Activated naive CD4-positive, alpha-beta T cell treated with Interleukin-2 at 50 U/mL for 16 hours (primary cell): ENCODE measurements around the gene MGAT5B.

Experiments
- DNase-seq: peaks from one replicate; pipeline ENCODE4 v3.0.0-alpha.2; 2020

The MGAT5B gene

DNA sequence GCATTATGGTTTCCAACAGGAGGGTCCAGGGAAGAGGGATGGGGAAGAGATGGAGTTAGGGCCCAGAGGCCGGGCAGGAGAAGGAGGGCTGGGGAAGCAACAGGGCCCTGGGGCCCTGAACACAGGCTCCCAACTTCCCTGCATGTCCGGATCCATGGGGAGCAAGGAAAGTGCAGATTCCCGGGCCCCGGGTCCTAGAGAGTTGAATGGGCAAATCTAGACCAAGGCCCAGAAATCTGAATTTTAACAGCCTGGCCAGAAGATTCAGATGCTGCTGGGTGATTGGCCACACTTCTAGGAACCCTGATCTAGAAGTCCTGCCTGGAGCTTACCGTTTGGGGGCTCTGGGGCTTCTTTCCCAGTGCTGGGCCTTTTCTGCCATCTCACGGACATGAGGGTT is 13.2 kb downstream of the MGAT5B start:
- no peak for DNase-seq

DNA sequence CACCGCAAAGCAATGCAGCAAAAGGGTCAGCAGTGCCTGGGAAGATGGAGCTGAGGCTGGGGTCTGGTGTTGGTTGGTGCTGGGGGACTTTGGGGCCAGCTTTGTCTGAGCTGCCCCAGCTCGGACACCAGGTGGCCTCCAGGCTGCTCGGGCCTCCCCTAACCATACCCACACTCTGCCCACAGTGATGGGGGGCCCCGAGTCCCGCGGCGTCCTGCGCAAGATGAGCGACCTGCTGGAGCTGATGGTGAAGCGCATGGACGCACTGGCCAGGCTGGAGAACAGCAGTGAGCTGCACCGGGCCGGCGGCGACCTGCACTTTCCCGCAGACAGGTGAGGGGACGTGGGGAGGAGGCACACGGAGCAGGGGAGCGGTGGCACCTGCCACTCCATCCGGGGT is 13.8 kb downstream of the MGAT5B start:
- no peak for DNase-seq

DNA sequence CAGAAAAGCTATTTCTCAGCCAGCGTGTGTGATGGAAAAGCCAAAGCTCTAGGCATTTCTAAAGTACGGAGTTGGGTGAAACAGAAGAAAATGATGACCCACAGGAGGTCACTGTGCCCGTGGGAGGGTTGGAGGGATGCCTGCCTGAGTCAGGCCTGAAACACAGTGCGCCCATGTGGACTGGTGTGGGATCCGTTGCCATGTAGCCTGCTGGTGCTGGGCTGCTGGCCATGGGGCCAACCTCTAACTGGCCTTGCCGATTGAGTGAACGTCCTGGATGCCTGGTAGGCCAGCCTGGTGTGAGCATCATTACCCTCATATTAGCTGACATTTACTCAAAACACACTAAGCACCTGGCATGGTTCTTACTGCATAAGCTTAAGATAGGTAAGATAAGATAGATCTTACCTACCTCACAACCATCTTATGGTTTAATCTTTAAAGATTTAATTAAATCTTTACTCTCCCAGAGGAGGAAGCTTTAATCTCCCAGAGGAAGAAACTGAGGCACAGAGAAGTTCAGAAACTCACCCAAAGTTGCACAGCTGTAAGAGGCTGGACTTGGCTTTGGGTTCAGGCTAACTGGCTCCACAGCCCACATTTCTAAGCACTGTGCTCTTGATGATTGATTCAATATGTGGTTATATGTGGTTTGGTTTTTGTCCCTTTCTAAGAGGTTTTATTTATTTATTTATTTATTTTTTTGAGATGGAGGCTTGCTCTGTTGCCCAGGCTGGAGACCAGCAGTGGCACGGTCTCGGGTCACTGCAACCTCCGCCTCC is 15.7 kb downstream of the MGAT5B start:
- no peak for DNase-seq

DNA sequence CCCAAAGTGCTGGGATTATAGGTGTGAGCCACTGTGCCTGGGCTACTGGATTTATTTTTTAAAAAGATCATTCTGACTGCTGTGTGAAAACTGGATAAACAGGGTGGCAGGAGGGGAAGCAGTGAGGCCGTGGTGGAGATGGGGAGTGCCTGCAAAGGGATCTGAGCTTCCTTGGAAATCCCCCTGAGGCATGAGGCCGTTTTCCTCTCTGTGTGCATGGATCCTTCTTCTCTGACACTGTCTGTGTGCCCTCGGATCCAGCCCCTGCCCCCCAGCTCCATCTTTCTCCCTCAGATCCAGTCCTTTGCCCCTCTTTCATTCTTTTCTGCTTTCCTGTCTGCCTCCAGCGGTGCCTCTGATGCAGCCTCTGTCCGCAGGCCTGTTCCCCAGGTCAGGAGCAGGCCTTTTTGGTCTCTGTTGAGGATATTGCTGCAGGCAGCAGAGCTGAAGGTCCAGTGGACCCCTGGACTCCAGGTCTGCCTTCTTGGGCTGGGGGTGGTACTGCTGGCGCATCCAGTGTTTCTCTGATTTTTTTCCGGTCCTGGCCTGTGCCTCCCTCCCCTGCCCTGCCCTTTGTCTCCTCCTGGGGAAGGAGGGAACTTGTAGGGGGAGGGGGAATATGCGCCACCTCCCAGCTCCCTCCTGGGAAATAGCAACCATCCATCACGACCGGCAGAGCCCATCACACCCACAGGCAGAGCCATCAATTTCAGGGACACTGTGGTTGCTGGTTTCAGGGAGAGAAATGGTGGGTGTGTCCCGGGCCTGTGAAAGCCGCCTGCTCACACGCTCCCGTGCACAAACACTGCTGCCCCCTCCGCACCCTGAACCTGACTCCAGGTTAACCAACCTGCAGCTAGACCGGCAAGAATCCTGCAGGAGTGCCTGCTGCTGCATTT is 17.0 kb downstream of the MGAT5B start:
- DNase-seq: no peak

DNA sequence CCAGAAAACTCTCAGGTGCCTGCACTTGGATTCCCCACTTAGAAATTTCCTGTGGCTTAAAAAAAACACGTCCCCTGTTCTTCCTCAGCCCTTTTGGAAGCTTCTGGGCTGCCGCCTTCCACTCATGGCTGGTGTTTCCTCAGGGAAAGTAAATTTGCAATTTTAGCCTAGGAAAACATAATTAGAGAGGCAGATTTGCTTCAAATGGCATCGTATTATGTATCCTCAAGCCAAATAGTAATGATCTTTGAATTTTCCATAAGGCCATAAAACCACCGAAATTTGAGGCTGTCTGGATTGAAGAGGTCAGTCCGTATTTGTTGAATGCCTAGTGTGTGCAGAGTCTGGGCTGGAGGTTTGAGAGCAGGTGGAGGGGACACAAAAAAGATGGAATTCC is 17.7 kb downstream of the MGAT5B start:
- DNase-seq: no peak

DNA sequence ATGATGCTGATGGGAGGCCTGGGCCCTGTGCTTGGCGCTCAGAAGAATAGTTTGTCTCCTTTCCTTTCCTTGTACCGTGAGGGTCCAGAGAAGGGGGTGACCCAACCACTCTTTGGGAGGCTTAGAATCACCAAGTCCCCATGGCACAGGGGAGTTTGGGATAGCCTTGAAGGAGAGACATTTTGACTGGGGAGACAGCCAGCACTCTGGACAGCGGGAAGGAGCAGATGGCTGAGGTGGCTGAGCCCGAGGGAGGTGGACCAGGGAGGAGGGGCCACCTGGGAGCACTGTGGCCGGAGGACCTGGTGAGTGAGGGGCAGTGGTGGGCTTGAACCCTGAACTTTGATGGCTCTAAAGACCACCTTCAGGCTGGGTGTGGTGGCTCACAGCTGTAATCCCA is 18.2 kb downstream of the MGAT5B start:
- no peak for DNase-seq

DNA sequence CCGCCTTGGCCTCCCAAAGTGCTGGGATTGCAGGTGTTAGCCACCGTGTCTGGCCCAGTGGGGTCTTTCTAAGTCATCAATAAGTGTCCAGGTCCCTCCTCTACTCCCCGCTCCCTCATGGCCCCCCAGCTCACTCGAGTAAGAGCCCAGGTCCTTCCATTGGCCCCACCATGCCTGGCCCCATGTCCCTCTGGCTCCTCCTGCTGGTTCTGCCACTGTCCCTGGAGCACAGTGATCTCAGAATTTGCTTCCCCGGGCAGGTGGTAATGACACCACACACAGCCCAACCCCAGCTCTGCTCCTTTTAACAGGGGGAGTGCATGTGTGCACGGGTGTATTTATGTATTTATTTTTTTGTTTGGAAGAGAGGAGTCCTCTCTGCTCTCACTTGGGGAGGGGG is 19.6 kb downstream of the MGAT5B start:
- no peak for DNase-seq

DNA sequence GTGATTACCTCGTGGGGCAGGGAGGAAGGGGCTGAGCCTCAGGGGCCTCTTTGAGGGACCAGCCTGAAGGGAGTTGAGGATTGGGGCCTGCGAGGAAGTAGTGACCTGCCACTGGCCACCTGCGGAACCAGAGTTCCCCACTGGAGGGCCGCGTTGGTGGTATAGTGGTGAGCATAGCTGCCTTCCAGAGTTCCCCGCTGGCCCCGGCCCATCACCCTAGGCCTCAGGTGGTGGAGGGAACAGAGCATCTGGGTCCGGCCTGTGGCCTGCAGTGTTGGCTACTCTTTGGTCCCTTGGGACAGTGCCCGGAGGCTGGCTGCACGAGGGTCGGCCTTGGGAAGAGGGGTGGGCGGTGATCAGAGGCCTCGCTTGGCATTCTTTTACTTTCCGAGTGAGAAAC is 20.5 kb downstream of the MGAT5B start:
- DNase-seq: no peak

DNA sequence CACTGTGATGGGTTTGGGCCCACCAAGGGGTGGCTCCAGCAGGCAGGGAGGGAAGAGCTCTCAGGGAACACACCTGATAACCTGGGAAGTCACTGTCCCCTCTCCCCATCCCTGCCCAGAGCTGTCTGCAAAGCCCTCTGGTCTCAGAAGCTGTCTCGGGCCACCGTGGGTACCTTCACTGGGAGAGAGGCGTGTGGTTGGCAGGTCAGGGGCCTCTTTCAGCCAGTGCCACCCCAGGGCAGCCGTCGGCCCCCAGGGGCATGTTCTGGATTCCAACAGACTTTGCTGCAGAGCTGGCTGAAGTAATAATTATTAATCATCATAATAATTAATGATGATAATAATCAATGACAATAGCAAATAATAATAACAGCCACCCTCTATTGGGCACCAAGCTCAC is 21.1 kb downstream of the MGAT5B start:
- no peak for DNase-seq

DNA sequence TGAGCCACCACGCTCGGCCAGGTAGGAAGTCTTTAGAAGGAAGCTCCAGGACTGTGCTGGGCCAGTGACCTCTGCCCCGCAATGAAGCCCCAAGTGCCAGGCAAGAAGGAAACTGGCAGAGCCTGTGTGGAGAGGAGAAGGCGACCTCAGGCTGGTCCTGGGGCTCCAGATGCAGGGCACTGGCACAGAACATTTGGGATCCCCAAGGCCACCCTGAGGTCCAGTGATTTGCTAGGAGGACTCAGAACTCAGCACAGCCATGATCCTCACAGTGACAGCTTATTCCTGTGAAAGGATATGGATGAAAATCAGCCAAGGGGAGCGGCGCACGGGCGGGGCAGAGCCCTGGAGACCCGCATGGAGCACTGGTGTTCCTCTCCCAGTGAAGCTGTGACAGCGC is 24.1 kb downstream of the MGAT5B start:
- DNase-seq: no peak

DNA sequence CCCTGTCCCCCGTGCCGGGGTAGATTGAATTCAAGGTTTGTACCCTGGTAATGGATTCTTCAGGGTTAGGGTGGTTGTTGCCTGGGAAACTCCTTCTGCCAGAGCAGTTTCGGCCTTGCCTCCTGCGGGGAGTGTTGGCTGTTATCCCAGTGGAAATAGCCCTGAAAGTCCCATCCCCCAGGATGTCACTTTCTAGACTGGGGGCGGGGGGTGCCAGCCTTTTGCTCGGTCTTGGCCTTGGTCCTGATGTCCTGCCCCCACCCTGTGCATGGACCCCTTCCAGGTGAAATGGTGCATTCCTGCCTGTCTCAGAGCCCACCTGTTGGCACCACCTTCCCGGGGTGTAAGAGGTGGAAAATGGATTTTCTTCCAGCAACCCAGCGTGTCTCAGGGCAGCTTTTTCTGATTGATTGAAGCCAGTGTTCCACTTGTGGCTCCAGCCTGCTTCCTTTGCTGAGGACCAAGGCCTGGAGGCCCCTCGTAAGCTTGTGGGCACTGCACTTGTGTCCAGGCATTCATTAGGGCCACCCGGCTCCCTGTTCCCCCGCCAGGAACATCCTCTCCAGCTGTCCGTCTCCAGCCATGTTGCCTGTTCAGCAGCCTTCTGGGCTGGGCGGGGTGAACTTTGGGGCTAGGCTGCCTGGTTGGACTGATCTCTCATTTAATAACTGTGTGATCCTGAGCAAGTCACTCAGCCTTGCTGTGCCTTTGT is 25.6 kb downstream of the MGAT5B start:
- no peak for DNase-seq

DNA sequence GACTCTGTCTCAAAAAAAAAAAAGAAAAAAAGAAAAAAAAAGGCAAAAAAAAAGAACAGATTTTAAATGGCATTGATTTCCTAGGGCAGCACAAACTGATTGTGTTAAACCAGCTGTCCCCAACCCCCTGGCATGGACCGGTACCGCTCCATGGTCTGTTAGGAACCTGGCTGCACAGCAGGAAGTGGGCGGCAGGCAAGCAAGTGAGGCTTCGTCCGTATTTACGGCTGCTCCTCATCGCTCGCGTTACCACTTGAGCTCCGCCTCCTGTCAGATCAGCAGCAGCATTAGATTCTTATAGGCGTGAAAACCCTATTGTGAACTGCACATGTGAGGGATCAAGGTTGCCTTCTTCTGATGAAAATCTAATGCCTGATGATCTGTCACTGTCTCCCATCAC is 26.6 kb downstream of the MGAT5B start:
- DNase-seq: no peak

DNA sequence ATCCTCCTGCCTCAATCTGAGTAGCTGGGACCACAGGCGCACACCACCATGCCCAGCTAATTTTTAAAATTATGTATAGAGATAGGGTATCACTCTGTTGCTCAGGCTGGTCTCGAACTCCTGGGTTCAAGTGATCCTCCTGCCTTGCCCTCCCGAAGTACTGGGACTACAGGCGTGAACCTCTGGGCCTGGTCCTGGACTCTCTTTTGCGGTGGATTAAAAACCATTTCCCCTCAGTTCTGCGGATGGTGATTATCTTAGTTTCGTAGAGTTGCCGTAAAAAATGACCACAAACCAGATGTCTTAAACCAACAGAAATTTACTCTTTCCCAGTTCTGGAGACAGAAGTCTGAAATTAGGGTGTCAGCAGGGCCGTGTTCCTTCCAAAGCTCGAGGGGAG is 28.8 kb downstream of the MGAT5B start:
- DNase-seq: no peak

DNA sequence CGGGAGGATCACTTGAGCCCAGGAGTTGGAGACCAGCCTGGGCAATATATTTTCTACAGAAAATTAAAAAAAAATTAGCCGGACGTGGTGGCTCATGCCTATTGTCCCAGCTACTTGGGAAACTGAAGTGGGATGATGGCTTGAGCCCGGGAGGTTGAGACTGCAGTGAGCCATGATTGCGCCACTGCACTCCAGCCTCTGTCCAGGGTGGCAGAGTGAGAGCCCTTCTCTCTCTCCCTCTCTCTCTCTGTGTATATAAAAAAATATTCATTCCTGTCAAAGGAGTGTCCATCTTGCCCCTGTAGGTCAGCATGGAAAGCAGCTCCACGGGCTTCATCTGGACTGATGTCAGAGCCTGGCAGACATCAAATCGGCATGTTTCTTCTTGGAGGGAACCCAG is 31.2 kb downstream of the MGAT5B start:
- no peak for DNase-seq

DNA sequence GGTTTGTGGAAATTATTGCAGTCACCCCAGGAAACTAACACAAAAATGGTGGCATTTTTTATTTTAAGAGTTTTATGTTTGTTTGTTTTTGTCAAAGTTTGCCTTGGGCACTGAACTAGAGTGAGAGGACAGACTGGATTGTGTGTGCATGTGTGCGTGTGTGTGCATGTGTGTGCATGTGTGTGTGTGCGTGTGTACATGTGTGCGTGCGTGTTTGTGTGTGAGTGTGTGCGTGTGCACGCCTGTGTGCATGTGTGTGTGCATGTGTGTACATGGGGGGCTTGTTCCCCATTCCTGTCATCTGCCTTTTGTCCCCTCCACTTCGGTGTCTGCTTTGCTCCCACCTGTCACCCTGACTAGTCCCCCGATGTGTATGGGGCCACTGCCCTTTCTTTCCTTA is 32.5 kb downstream of the MGAT5B start:
- no peak for DNase-seq

DNA sequence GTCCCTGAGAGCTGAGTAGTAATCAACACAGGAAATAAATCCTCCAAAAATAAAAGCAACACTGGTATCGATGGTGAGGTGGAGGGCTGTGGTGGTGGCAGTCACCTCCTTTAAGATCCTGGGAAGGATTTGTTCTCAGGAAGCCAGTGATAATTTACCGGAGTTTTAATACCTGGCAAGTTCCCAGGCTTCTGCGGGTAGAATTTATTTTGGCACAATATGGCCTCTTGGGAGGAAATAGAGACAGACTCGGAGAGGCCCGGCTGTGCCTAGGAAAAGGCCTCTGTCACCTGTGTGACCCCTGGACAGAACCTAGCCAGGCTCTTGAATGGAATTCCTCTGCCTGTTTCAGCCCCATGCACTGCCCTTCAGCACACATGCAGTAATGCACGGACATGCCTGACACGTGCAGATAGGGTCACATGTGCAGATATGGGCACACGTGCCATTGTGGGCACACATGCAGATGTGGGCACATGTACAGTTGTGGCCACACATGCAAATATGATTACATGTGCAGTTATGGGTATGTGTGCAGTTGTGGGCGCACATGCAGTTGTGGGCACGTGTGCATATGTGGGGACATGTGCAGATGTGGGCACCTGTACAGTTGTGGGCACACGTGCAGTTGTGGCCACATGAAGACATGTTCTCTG is 33.5 kb downstream of the MGAT5B start:
- DNase-seq: no peak

DNA sequence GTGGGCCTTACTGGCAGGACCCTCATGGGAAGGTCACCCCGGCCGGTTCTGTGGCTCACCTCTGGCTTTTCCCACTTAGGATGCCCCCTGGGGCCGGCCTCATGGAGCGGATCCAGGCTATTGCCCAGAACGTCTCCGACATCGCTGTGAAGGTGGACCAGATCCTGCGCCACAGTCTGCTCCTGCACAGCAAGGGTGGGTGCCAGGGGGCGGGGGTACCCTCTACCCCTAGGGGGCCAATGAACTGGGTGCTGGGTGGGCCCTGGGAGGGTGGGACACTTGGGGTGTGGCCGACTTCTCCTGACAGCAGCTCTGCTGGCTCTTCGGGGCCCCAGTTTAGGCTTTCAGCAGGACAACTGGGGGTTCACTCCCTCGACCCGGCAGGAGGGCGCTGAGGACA is 34.3 kb downstream of the MGAT5B start:
- DNase-seq: no peak

DNA sequence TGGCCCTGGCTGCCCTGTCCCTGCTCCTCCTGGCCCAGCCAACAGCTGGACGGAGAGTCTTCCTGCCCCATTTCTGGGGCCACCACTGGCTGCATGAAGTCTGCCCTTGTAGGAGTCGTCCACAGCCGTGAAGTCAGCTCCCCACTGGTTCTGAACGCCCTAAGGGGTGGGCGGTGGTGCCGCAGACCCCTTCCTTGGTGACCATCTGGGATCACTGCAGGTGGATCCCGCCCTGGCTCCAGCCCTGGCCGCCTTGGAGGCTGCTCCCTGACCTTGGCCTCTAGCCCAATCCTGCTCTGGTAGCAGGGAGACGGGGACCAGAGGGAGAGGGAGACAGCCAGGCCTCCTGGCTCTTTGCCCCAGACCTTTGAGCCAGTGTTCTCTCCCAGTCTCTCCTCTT is 35.4 kb downstream of the MGAT5B start:
- DNase-seq: no peak

DNA sequence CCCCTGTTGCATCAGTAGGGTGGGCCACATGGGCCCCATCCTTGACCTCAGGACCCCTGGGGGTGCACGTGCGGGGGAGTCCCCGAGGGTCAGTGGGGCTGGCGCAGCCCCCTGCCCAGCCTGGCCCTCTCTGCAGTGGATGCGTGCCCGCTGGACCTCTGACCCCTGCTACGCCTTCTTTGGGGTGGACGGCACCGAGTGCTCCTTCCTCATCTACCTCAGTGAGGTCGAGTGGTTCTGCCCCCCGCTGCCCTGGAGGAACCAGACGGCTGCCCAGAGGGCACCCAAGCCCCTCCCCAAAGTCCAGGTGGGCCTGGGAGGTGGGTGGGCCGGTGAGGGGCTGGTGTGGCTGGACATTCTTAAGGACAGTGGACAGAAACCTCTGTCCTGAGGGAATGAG is 35.9 kb downstream of the MGAT5B start:
- DNase-seq: no peak

DNA sequence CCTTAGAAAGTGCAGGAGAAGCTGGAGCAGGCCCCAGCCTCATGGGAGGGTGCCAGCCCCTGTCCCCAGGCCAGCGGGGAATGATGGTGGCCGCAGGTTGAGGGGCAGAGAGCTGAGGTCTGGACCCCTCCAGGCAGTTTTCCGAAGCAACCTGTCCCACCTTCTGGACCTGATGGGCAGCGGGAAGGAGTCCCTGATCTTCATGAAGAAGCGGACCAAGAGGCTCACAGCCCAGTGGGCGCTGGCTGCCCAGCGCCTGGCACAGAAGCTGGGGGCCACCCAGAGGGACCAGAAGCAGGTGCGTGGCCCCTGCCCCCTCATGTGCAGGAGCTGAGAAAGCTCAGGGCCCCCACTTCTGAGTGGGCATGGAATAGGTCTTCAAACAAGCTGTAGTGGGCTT is 36.8 kb downstream of the MGAT5B start:
- no peak for DNase-seq

DNA sequence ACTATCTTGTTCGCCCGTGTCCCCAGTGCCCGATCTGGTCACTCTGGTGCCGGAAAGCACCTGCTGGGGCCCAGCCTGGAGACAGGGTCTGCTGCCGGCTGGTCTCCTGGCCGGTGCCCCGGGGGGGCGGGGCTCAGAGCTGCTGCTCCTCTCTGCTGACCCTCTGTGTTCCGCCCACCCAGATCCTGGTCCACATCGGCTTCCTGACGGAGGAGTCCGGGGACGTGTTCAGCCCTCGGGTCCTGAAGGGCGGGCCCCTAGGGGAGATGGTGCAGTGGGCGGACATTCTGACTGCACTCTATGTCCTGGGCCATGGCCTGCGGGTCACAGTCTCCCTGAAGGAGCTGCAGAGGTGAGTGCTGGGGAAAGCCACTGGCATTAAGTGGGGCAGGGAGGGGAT is 37.6 kb downstream of the MGAT5B start:
- DNase-seq: no peak

DNA sequence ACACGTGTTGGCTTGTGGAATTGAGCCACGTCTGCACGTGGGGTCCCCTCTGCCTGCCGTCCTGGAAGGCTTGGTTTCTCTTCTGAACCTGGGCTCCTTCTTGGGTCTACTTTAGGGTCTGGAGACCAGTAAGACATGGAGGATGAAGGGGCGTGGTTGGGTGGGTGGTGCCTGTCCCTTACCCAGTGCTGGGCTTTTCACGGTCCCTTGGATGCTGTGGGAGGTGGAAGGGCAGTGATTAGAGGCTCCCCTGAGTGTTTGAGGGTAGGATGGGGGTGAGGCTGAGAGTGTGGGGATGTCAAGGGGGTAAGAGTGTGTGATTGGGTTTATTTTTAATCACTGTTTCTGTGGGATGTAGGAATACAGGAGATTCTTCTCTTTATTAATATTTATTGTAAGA is 38.3 kb downstream of the MGAT5B start:
- no peak for DNase-seq

DNA sequence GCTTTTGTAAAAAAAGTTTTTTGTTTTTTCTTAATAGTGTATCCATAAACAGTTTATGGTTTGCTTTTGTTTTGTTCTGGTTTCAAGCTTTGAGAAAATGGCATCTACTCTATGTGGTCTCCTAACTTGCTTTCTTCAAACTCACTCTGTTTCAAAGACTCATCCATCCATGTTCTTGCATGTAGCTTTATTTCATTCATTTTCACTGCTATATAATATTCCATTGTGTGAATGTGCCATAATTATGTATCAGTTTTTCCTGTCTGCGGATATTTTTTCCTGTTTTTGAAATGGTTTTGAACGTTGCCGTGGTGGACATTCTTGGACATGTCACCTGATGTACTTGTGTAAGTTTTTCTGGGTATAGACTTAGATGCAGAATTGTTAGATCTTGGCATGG is 39.1 kb downstream of the MGAT5B start:
- DNase-seq: no peak
